GM12891 (cell line): ENCODE data around the gene TRIM39.

ENCODE experiments used
- POLR2A ChIP-seq: IDR thresholded peaks from 2 replicates; pipeline ENCODE4 v1.6.1; 2011; ENCODE audit warnings: low read depth, low read length, control low read depth
- POLR2AphosphoS5 ChIP-seq: IDR thresholded peaks from 2 replicates; pipeline ENCODE4 v1.6.1; 2011; ENCODE audit warnings: low read depth, low read length, control low read depth
- TAF1 ChIP-seq: IDR thresholded peaks from 2 replicates; pipeline ENCODE4 v1.6.1; 2011; ENCODE audit warnings: low read depth, low read length, control low read depth

GRCh38 chr6:30334075-30334783 is 7.5 kb downstream of the TRIM39 start:
- no peak for TF ChIP-seq TAF1
- no peak for TF ChIP-seq POLR2A
- TF ChIP-seq POLR2AphosphoS5 = no peak
